ENCODE measurements around the gene DALRD3. TPM values are rescaled to one million over a fixed set of nuclear protein-coding genes. Genes with fewer than 3 reads are reported as not detected.
A peak's percentile ranks its signal among the peaks of the same experiment; 100 is the strongest.
"Not testable (repeated sequence)": the region's sequence is repeated elsewhere in the genome, so short reads cannot be mapped to it uniquely, and the experiment has no call there.

Gene DALRD3
- total and polyA plus RNA-seq, 2 donors from 2014 or later = 41.6 to 46.8 TPM

GRCh38 chr3:49009396-49009795, 9.0 kb downstream of the DALRD3 start:
- no peak overlapping the region for H3K27ac ChIP-seq (ENCODE audit: low read depth in 2 of 2, low read length in 2 of 2)
- peaks cover 0 to 13% (median 9%) of the 10 kb centered on the region in 3 donors for H3K4me1 ChIP-seq (ENCODE audit: control insufficient read depth in 2 of 3, insufficient read depth in 2 of 3, low read depth in 1 of 3, low read length in 3 of 3)
- no peaks in the 10 kb centered on the region for H3K27me3 ChIP-seq (ENCODE audit: control insufficient read depth, insufficient read depth, low read length)
- FAIRE-seq (no peak), DNase-seq (no peak)
- no peak overlapping the region for H3K9ac ChIP-seq (ENCODE audit: low read length in 3 of 3)
- intact Hi-C loops (cut with DNase I) = no loop called here
- peaks cover 0 to 21% (median 4%) of the 10 kb centered on the region in 3 donors for H3K36me3 ChIP-seq (ENCODE audit: control insufficient read depth in 2 of 3, insufficient read depth in 3 of 3, low read length in 3 of 3)
- no peak overlapping the region for H3K4me3 ChIP-seq (ENCODE audit: low read length in 3 of 3)
- no peak for TF ChIP-seq CTCF (IDR thresholded peaks at IDR 0.05; ENCODE audit: borderline replicate concordance, extremely low read depth, insufficient read depth)
- no peaks in the 10 kb centered on the region for H3K9me3 ChIP-seq (ENCODE audit: control insufficient read depth in 2 of 3, insufficient read depth in 1 of 3, low read length in 3 of 3)

- H3K4me1 ChIP-seq (ENCODE audit: control insufficient read depth in 2 of 3, insufficient read depth in 2 of 3, low read depth in 1 of 3, low read length in 3 of 3) = peaks cover 0 to 13% (median 9%) of the 10 kb centered on the region in 3 donors
- intact Hi-C loops (cut with DNase I); H3K9ac ChIP-seq (ENCODE audit: low read length in 3 of 3); H3K27me3 ChIP-seq (ENCODE audit: control insufficient read depth, insufficient read depth, low read length); FAIRE-seq; DNase-seq; H3K9me3 ChIP-seq (ENCODE audit: control insufficient read depth in 2 of 3, insufficient read depth in 1 of 3, low read length in 3 of 3); H3K27ac ChIP-seq (ENCODE audit: low read depth in 2 of 2, low read length in 2 of 2): not testable (repeated sequence)
- H3K36me3 ChIP-seq (ENCODE audit: control insufficient read depth in 2 of 3, insufficient read depth in 3 of 3, low read length in 3 of 3) = peaks cover 0 to 19% (median 4%) of the 10 kb centered on the region in 3 donors
- H3K4me3 ChIP-seq (ENCODE audit: low read length in 3 of 3) = peak overlapping the region in 1 of 3 donors; percentile 62
These were observed 9.8 kb downstream of the DALRD3 start for GRCh38 chr3:49008627-49009026.

GRCh38 chr3:49007771-49008528, 10.4 kb downstream of the DALRD3 start:
- Histone ChIP-seq H3K4me3 (ENCODE audit: low read length in 3 of 3) (peak overlapping the region; percentile 82 to 92 (median 92)), H3K4me1 (ENCODE audit: control insufficient read depth in 2 of 3, insufficient read depth in 2 of 3, low read depth in 1 of 3, low read length in 3 of 3) (peaks cover 0 to 13% (median 9%) of the 10 kb centered on the region in 3 donors), H3K9me3 (ENCODE audit: control insufficient read depth in 2 of 3, insufficient read depth in 1 of 3, low read length in 3 of 3) (no peaks in the 10 kb centered on the region), H3K27ac (ENCODE audit: low read depth in 2 of 2, low read length in 2 of 2) (peak overlapping the region; percentile 96 to 99), H3K9ac (ENCODE audit: low read length in 3 of 3) (peak overlapping the region; percentile 64 to 99 (median 89)), H3K27me3 (ENCODE audit: control insufficient read depth, insufficient read depth, low read length) (no peaks in the 10 kb centered on the region), H3K36me3 (ENCODE audit: control insufficient read depth in 2 of 3, insufficient read depth in 3 of 3, low read length in 3 of 3) (peaks cover 0 to 13% (median 4%) of the 10 kb centered on the region in 3 donors)
- no peak for TF ChIP-seq CTCF (IDR thresholded peaks at IDR 0.05; ENCODE audit: borderline replicate concordance, extremely low read depth, insufficient read depth)
- DNase-seq (peak; percentile 89 to 97 (median 95)), FAIRE-seq (no peak)
- intact Hi-C loops (cut with DNase I) = no loop called here

GRCh38 chr3:49007068-49007770, 11.2 kb downstream of the DALRD3 start, which contains the start of gene WDR6:
WDR6 (plus strand) TSS chr3:49007391; CDS start chr3:49007432, 41 bp downstream.
- Histone ChIP-seq H3K9me3 (ENCODE audit: control insufficient read depth in 2 of 3, insufficient read depth in 1 of 3, low read length in 3 of 3) (no peaks in the 10 kb centered on the region), H3K4me1 (ENCODE audit: control insufficient read depth in 2 of 3, insufficient read depth in 2 of 3, low read depth in 1 of 3, low read length in 3 of 3) (peaks cover 0 to 13% (median 9%) of the 10 kb centered on the region in 3 donors), H3K27ac (ENCODE audit: low read depth in 2 of 2, low read length in 2 of 2) (peak within 1 kb of the TSS; percentile 96 to 99), H3K36me3 (ENCODE audit: control insufficient read depth in 2 of 3, insufficient read depth in 3 of 3, low read length in 3 of 3) (peaks cover 0 to 12% (median 0%) of the 10 kb centered on the region in 3 donors), H3K27me3 (ENCODE audit: control insufficient read depth, insufficient read depth, low read length) (no peaks in the 10 kb centered on the region), H3K9ac (ENCODE audit: low read length in 3 of 3) (peak within 1 kb of the TSS; percentile 89 to 99 (median 90)), H3K4me3 (ENCODE audit: low read length in 3 of 3) (peak within 1 kb of the TSS; percentile 82 to 92 (median 92))
- FAIRE-seq (peak; percentile 49), DNase-seq (peak; percentile 98 to 99 (median 99))
- intact Hi-C loops (cut with DNase I) = no loop called here
- peak; percentile 36 for TF ChIP-seq CTCF (IDR thresholded peaks at IDR 0.05; ENCODE audit: borderline replicate concordance, extremely low read depth, insufficient read depth)
